Psoas muscle (tissue), 8 donors: ENCODE measurements around the gene SEC14L2. TPM values are rescaled to one million over a fixed set of nuclear protein-coding genes. Genes with fewer than 3 reads are reported as not detected.

Experiments
- ATAC-seq, 4 donors: fragments of 200-7000 bp; cut with Tn5 transposase; one replicate each; pipeline ENCODE4 v1.9.1; 2020; ENCODE audit warnings: moderate library complexity in 3 of 4, mild to moderate bottlenecking in 2 of 4
- DNase-seq, 2 donors: peaks; one replicate each; pipeline ENCODE4 v3.0.0-alpha.2; 2020
- H3K27ac ChIP-seq: fragments of 200-600 bp; one replicate; pipeline ENCODE4 v1.8.0; 2022
- H3K27me3 ChIP-seq, 3 donors: fragments of 200-600 bp in 1 of 3; one replicate each; pipeline versions ENCODE4 v1.6.1 to v1.8.0; 2013 to 2022; ENCODE audit warnings: low read length in 2 of 3, mild to moderate bottlenecking in 2 of 3, moderate library complexity in 1 of 3; ENCODE audit not compliant: insufficient read depth in 3 of 3
- H3K36me3 ChIP-seq, 2 donors: fragments of 200-600 bp in 1 of 2; one replicate each; pipeline versions ENCODE4 v1.6.1 to v1.8.0; 2013 to 2022; ENCODE audit warnings: low read depth in 1 of 2, mild to moderate bottlenecking in 1 of 2, moderate library complexity in 1 of 2; ENCODE audit not compliant: insufficient read depth in 1 of 2
- H3K4me1 ChIP-seq: fragments of 200-600 bp; one replicate; pipeline ENCODE4 v1.8.0; 2022
- H3K4me3 ChIP-seq: fragments of 200-600 bp; one replicate; pipeline ENCODE4 v1.8.0; 2022; ENCODE audit warnings: mild to moderate bottlenecking
- H3K9me3 ChIP-seq: fragments of 200-600 bp; one replicate; pipeline ENCODE4 v1.8.0; 2022
- WGBS, 3 donors: extraction: QIAGEN DNeasy Blood & Tissue Kit; methylation state at CpG; one replicate each; pipeline versions ENCODE4 v1.1.6 to v1.1.7; 2013; 5-methylcytosine and 5-hydroxymethylcytosine counted together
- intact Hi-C, 2 donors: fragments of 100-400 bp; cut with DNase I; formaldehyde crosslinking; loops; one replicate each; pipeline versions ENCODE4 v1.11.0 to v1.14.2; 2022
- long read RNA-seq, 2 donors: library from polyadenylated mRNA; unstranded; transcript quantifications; one replicate each; pipeline ENCODE4 v2.0.0, GENCODE V29; 2021
- polyA plus RNA-seq, 3 donors: library from polyadenylated mRNA; stranded (reverse); fragments of 200-250 nt; gene quantifications; one replicate each; pipeline ENCODE4 v1.2.3, GENCODE V29; 2013
- total RNA-seq, 4 donors: library from RNA; stranded (reverse); fragmentation: NEBNext Ultra II Directional in 2 of 4; extraction: Animal tissue kit (Norgen Biotek cat#: 25700) in 2 of 4; gene quantifications; one replicate each; pipeline versions ENCODE4 v1.2.1 to v1.2.4, GENCODE V29; 2021 to 2023
- TF ChIP-seq, protein P1 (sequence below): fragments of 200-600 bp; IDR thresholded peaks from one replicate; pipeline ENCODE4 v1.8.0; 2022; ENCODE audit warnings: antibody characterized with exemption
- donor health status: healthy with polysubstance abuse.
- donor health status: DM: no; HTN: no; CAD: no; lungs with moderate emphysema.
- donor health status: Bipolar disorder and iron deficiency.
- donor health status: healthy.
- donor health status: DM: yes; HTN: yes; CAD: no.
- donor health status: DM: no; HTN: no; CAD: no.
- donor health status: DM: no; HTN: no; CAD: no.
- donor health status: DM: yes; HTN: yes; CAD: no.

SEC14L2 gene
- total RNA-seq (1 to 10 TPM; 1.3 to 2.9 (median 2.1) TPM), polyA plus RNA-seq (10 to 100 TPM in 1 of 3 donors, 1 to 10 TPM in 1, under 1 TPM in 1; 0.38 to 75.0 (median 1.3) TPM)
- long read RNA-seq, donor 1 = 0 reads
- long read RNA-seq, donor 2, partial matches to known transcripts = 1 of 2 reads
- long read RNA-seq, donor 2, other reads (novel, unspliced or antisense) = 1 of 2 reads

DNA sequence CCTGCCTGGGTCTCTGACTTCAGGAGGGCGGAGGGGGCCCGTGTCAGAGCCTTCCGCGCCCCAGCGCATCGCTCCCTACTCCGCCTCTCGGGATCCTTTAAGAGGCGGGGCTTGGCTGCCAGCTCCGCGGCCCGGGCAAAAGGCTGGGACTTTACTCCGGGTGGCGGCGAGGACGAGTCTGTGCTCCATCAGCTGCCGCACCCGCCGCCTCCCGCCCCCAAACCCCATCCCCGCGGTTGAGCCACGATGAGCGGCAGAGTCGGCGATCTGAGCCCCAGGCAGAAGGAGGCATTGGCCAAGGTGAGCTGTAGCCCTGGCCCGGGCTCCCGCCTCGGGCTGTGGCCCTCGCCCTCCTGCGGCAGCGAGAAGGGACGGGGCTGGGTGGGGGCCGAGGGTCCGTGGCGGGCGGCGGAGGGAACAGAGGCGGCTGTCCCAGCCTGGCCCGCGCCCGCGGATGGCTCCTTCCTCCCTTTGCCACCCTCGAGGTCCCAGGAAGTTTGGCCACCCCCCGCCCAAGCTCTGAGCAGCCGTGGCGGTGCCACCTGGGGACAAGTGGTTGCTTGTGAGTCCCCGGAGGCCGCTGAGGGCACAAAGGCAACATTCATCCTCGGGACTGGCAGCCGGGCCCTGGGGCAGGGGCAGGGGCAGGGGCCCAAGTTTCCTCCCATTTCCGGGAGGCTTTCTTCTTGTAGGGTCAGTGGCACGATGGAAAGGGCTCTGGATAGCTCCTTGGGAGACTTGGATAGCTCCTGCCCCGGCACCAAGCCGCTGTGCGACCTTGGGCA is at the start of gene SEC14L2:
TSS of gene SEC14L2 (plus strand) at position 148 of the 785 bp plus-strand sequence. CDS start at position 247, 99 bp downstream.
- peak within 1 kb of the TSS; percentile 67 for H3K4me3 ChIP-seq
- ATAC-seq = peak; percentile 53 to 73 (median 65)
- H3K9me3 ChIP-seq = no peaks in the 10 kb centered on the region
- DNase-seq = peak; percentile 77 to 80
- 0 to 1% (median 0%) methylated on average over 47 to 56 of the region's 56 CpGs for WGBS, 3 donors
- intact Hi-C loops = no loop called here
- H3K27me3 ChIP-seq = peaks cover 0 to 42% (median 2%) of the 10 kb centered on the region in 3 donors
- TF ChIP-seq, protein P1, sequence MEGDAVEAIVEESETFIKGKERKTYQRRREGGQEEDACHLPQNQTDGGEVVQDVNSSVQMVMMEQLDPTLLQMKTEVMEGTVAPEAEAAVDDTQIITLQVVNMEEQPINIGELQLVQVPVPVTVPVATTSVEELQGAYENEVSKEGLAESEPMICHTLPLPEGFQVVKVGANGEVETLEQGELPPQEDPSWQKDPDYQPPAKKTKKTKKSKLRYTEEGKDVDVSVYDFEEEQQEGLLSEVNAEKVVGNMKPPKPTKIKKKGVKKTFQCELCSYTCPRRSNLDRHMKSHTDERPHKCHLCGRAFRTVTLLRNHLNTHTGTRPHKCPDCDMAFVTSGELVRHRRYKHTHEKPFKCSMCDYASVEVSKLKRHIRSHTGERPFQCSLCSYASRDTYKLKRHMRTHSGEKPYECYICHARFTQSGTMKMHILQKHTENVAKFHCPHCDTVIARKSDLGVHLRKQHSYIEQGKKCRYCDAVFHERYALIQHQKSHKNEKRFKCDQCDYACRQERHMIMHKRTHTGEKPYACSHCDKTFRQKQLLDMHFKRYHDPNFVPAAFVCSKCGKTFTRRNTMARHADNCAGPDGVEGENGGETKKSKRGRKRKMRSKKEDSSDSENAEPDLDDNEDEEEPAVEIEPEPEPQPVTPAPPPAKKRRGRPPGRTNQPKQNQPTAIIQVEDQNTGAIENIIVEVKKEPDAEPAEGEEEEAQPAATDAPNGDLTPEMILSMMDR = no peak
- H3K4me1 ChIP-seq = peaks cover 9% of the 10 kb centered on the region
- no peaks in the 10 kb centered on the region for H3K36me3 ChIP-seq
- H3K27ac ChIP-seq = no peak within 1 kb of the TSS

DNA sequence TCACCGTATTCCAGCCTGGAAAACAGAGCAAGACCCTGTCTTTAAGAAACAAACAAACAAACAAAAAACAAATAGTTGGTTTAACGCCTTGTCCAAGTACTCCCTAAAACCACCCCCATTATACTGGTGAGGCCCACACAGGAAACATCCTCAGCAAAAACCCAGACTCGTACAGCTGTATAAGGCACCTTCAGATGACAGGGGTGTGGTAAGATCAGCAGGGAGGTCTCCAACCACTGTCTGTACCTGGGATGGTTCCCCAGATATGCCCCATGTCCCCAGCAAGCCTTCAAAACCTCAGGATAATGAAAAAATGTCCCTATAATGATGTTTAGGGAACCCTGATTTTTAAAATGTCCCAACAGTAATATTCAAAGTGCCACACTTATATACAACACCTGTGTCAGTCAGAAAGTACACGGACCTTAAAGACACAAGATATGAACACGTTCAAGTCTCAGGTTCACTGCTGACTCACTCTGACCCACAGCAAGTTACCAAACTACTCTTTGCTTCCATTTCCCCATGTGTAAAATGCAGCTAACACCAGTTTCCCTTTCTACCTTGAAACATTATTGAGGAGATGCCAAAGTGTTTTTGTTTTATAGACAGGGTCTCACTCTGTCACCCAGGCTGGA is 49.4 kb upstream of the SEC14L2 start:
- Histone ChIP-seq H3K4me1 (peaks cover 5% of the 10 kb centered on the region), H3K27ac (no peak overlapping the region), H3K27me3 (no peaks in the 10 kb centered on the region), H3K9me3 (no peaks in the 10 kb centered on the region), H3K36me3 (peaks cover 25 to 100% of the 10 kb centered on the region in 2 donors), H3K4me3 (no peak overlapping the region)
- WGBS, 3 donors = 74 to 78% (median 75%) methylated on average over 5 of the region's 5 CpGs
- TF ChIP-seq, protein P1 = no peak
- DNase-seq (no peak), ATAC-seq (no peak)
- intact Hi-C loops = no loop called here

- 72 to 80% (median 73%) methylated on average over 4 of the region's 4 CpGs for WGBS, 3 donors
- no peak for DNase-seq
- H3K4me3 ChIP-seq = no peak overlapping the region
- H3K27me3 ChIP-seq = no peaks in the 10 kb centered on the region
- H3K36me3 ChIP-seq = peaks cover 18 to 98% of the 10 kb centered on the region in 2 donors
- intact Hi-C loops = no loop called here
- no peak for ATAC-seq
- H3K4me1 ChIP-seq = peaks cover 5% of the 10 kb centered on the region
- H3K27ac ChIP-seq = no peak overlapping the region
- TF ChIP-seq, protein P1 = no peak
- no peaks in the 10 kb centered on the region for H3K9me3 ChIP-seq
These were observed 48.4 kb upstream of the SEC14L2 start for GRCh38 chr22:30348404-30348803.

DNA sequence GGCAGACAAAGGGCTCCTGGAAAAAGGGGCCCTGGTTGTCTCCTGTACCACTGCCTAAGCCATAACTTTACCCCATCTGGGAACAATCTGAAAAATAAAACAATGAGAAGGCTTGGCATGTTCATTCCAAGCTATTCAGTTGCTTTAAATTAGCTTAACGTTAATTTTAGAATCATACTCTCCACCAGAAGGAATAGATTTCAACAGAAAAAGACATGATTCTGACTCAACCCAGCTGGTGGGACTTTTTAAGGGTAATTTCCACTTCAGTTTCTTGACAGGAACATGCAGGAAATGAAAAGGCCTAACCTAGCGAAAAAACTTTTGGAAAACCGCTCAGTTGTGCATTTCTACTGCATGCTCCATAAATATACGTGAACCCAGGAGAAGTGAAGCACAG is 48.0 kb upstream of the SEC14L2 start:
- no peak for ATAC-seq
- Histone ChIP-seq H3K36me3 (peaks cover 17 to 98% of the 10 kb centered on the region in 2 donors), H3K4me3 (no peak overlapping the region), H3K27ac (no peak overlapping the region), H3K4me1 (peaks cover 6% of the 10 kb centered on the region), H3K9me3 (no peaks in the 10 kb centered on the region), H3K27me3 (no peaks in the 10 kb centered on the region)
- WGBS, 3 donors = 78 to 85% (median 79%) methylated on average over 4 of the region's 4 CpGs
- intact Hi-C loops = no loop called here
- TF ChIP-seq, protein P1 = no peak
- DNase-seq = no peak
